Measurements from ENCODE around the gene SPATA7. TPM values are rescaled to one million over a fixed set of nuclear protein-coding genes. Genes with fewer than 3 reads are reported as not detected.
A peak's percentile ranks its signal among the peaks of the same experiment; 100 is the strongest.

SPATA7 gene
- polyA plus RNA-seq, 1 donor from 2014 or later = 1.8 TPM

GRCh38 chr14:88437658-88438057 lies 52.2 kb downstream of the SPATA7 start:
- H3K27ac Mint-ChIP-seq = no peak overlapping the region
- H3K27me3 Mint-ChIP-seq = no peaks in the 10 kb centered on the region
- H3K4me1 Mint-ChIP-seq = no peaks in the 10 kb centered on the region
- H3K36me3 Mint-ChIP-seq = peaks cover 11% of the 10 kb centered on the region
- H3K4me3 Mint-ChIP-seq = no peak overlapping the region
- H3K9me3 Mint-ChIP-seq = peaks cover 0 to 4% (median 2%) of the 10 kb centered on the region in 3 donors

DNA sequence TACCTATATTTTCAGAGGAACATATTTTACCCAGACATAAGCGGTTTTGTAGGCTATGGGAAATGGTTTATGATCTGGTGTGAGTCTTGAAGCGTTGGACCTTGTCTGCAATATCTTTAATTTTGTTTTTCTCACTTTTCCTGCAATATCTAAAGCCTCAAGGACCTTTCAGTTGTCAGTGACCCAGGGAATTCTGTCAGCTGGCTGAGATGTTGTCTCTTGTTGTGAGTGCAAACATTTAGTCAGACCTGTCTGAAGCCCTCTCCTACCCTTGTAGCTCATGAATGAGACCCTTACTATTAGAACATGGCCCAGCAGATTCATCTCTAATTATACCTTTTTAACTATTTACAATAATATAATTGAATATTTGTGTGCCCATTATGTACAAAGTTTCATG lies 53.6 kb downstream of the SPATA7 start:
- peaks cover 11% of the 10 kb centered on the region for H3K36me3 Mint-ChIP-seq
- no peak overlapping the region for H3K27ac Mint-ChIP-seq
- no peaks in the 10 kb centered on the region for H3K4me1 Mint-ChIP-seq
- no peaks in the 10 kb centered on the region for H3K27me3 Mint-ChIP-seq
- H3K9me3 Mint-ChIP-seq = peaks cover 1 to 4% (median 2%) of the 10 kb centered on the region in 3 donors
- H3K4me3 Mint-ChIP-seq = no peak overlapping the region

GRCh38 chr14:88452231-88452630 lies 66.8 kb downstream of the SPATA7 start:
- Mint-ChIP-seq H3K27ac (no peak overlapping the region), H3K4me3 (no peak overlapping the region), H3K27me3 (no peaks in the 10 kb centered on the region), H3K36me3 (peaks cover 14% of the 10 kb centered on the region), H3K4me1 (peaks cover 0 to 1% (median 0%) of the 10 kb centered on the region in 3 donors), H3K9me3 (peaks cover 2 to 10% (median 7%) of the 10 kb centered on the region in 3 donors)

DNA sequence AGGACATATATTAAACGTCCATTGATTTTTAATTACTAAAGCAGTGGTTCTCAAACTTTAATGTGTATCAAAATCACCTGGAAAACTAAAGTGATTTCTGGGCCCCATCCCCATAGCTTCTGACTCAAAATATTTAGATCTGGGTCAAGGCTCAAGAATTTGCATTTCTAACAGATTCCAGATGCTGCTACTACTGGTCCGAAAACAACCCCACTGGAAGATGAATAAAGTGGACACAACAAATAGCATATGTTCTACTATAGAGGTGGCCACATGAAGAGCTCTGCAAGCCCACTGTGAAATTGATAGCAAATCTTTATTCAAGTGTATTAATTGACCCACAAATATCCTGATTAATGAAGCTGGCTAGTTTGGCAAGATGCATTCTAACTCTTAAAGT lies 69.4 kb downstream of the SPATA7 start:
- Mint-ChIP-seq H3K9me3 (peaks cover 4 to 7% (median 7%) of the 10 kb centered on the region in 3 donors), H3K4me1 (peaks cover 0 to 2% (median 0%) of the 10 kb centered on the region in 3 donors), H3K27me3 (no peaks in the 10 kb centered on the region), H3K4me3 (no peak overlapping the region), H3K27ac (no peak overlapping the region), H3K36me3 (peaks cover 13% of the 10 kb centered on the region)

DNA sequence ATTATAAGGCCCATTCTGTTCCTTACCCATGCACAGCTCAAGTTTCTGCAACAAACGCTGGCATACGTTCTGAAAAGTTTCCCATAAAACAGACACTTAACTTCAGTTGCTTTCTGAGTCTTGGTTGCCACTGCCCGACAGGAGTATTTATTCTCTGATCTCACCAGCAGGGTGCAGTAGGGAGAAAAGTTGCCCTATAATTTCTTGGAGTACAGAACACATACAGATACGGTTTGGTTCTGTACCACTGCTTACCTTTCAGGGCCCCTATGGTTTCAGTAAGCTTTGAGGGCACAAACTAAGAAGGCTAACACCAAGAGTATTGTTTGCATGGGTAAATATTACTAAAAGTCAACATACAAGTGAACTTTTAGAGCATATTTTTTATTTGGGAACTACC lies 77.9 kb downstream of the SPATA7 start:
- H3K27me3 Mint-ChIP-seq = peaks cover 2% of the 10 kb centered on the region
- no peaks in the 10 kb centered on the region for H3K4me1 Mint-ChIP-seq
- H3K4me3 Mint-ChIP-seq = no peak overlapping the region

DNA sequence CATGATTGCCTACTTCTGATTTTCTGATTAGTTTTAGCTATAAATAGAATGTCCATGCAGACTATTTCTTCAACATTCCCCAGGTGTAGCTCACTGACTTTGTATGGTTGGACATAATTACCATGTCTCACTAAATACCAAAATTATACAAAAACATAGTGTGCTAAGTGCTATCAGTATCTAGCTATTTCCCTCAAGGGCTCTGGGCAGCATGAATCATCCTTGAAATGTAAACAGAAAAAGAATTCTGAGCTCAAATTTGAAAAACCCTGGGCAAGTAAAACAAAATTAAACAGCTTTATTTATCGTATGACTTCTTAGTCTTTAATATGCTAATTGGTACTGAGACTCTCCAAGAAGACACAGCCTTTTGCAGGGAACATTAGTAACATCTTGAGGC lies 82.9 kb downstream of the SPATA7 start:
- H3K36me3 Mint-ChIP-seq = peaks cover 2% of the 10 kb centered on the region
- H3K27me3 Mint-ChIP-seq = peaks cover 2% of the 10 kb centered on the region
- no peak overlapping the region for H3K4me3 Mint-ChIP-seq
- H3K9me3 Mint-ChIP-seq = peaks cover 0 to 2% (median 0%) of the 10 kb centered on the region in 3 donors
- no peaks in the 10 kb centered on the region for H3K4me1 Mint-ChIP-seq
- H3K27ac Mint-ChIP-seq = no peak overlapping the region

More for the DNA sequence above, 77.9 kb downstream of the SPATA7 start:
- no peak overlapping the region for H3K27ac Mint-ChIP-seq
- peaks cover 3% of the 10 kb centered on the region for H3K36me3 Mint-ChIP-seq
- H3K9me3 Mint-ChIP-seq = peaks cover 2 to 3% (median 2%) of the 10 kb centered on the region in 3 donors

- Mint-ChIP-seq H3K4me1 (peaks cover 0 to 2% (median 0%) of the 10 kb centered on the region in 3 donors), H3K36me3 (peaks cover 2% of the 10 kb centered on the region), H3K27ac (no peak overlapping the region), H3K4me3 (no peak overlapping the region), H3K9me3 (no peaks in the 10 kb centered on the region), H3K27me3 (no peaks in the 10 kb centered on the region)
Measured at GRCh38 chr14:88470542-88471440, 85.3 kb downstream of the SPATA7 start.

DNA sequence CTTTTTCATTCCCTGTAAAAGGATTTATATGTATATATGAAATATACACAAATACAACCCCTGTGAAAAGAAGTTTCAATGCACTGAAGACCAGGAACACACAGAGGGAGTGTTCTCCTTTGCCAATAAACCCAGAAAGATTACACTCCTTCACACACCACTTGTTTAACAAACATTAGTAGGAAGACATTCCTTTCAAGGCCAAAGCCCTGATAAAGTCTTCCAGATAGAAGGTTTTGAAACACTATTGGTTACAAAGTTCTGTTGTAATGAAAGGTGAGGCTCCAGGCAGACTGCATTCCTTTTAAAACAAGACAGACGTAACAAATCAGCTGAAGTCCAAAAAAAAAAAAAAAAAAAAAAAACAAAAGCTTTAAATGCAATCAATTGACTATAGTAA lies 88.3 kb downstream of the SPATA7 start:
- H3K9me3 Mint-ChIP-seq = peaks cover 0 to 3% (median 0%) of the 10 kb centered on the region in 3 donors
- H3K36me3 Mint-ChIP-seq = no peaks in the 10 kb centered on the region
- no peaks in the 10 kb centered on the region for H3K27me3 Mint-ChIP-seq
- peaks cover 0 to 2% (median 0%) of the 10 kb centered on the region in 3 donors for H3K4me1 Mint-ChIP-seq
- H3K4me3 Mint-ChIP-seq = no peak overlapping the region
- H3K27ac Mint-ChIP-seq = peak overlapping the region in 1 of 3 donors; percentile 61

GRCh38 chr14:88476214-88476774 lies 90.8 kb downstream of the SPATA7 start:
- H3K9me3 Mint-ChIP-seq = peaks cover 0 to 3% (median 0%) of the 10 kb centered on the region in 3 donors
- H3K4me3 Mint-ChIP-seq = no peak overlapping the region
- no peak overlapping the region for H3K27ac Mint-ChIP-seq
- peaks cover 0 to 2% (median 0%) of the 10 kb centered on the region in 3 donors for H3K4me1 Mint-ChIP-seq
- H3K27me3 Mint-ChIP-seq = no peaks in the 10 kb centered on the region
- no peaks in the 10 kb centered on the region for H3K36me3 Mint-ChIP-seq

- Mint-ChIP-seq H3K27ac (no peak overlapping the region), H3K36me3 (no peaks in the 10 kb centered on the region), H3K27me3 (no peaks in the 10 kb centered on the region)
Measured at GRCh38 chr14:88476825-88477224, 91.4 kb downstream of the SPATA7 start.

GRCh38 chr14:88477513-88478250 lies 92.2 kb downstream of the SPATA7 start:
- Mint-ChIP-seq H3K36me3 (no peaks in the 10 kb centered on the region), H3K4me3 (no peak overlapping the region), H3K9me3 (peaks cover 0 to 3% (median 0%) of the 10 kb centered on the region in 3 donors)

More at GRCh38 chr14:88476825-88477224, 91.4 kb downstream of the SPATA7 start:
- no peak overlapping the region for H3K4me3 Mint-ChIP-seq
- H3K4me1 Mint-ChIP-seq = peaks cover 0 to 2% (median 0%) of the 10 kb centered on the region in 3 donors
- H3K9me3 Mint-ChIP-seq = peaks cover 0 to 3% (median 0%) of the 10 kb centered on the region in 3 donors

GRCh38 chr14:88478931-88479330 lies 93.5 kb downstream of the SPATA7 start:
- no peak overlapping the region for H3K4me3 Mint-ChIP-seq
- peaks cover 3% of the 10 kb centered on the region for H3K36me3 Mint-ChIP-seq
- H3K27ac Mint-ChIP-seq = no peak overlapping the region
- no peaks in the 10 kb centered on the region for H3K4me1 Mint-ChIP-seq
- H3K27me3 Mint-ChIP-seq = peaks cover 9% of the 10 kb centered on the region
- peaks cover 0 to 3% (median 3%) of the 10 kb centered on the region in 3 donors for H3K9me3 Mint-ChIP-seq

More at GRCh38 chr14:88477513-88478250, 92.2 kb downstream of the SPATA7 start:
- peaks cover 3% of the 10 kb centered on the region for H3K27me3 Mint-ChIP-seq
- H3K4me1 Mint-ChIP-seq = peaks cover 0 to 2% (median 0%) of the 10 kb centered on the region in 3 donors
- H3K27ac Mint-ChIP-seq = peak overlapping the region in 1 of 3 donors; percentile 35

DNA sequence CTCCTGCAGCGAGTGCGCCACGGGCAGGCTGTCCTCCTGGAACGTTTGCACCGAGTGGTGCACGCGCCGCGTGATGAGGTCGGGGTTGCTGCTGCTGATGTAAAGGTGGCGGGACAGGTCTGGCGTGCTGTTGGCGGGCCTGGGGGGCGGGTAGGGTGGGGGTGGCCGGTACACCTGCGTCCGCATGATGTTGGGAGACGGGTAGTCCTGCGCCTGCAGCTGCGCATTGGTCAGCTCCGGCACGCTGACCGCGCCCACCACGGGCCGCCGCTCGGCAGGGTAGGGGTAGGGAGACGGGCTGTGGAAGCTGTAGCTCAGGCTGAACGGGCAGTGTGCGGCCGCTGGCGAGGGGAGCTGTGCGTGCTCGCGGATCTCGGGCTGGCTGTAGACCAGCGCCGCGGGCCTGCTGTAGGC lies 94.1 kb downstream of the SPATA7 start:
- peaks cover 0 to 3% (median 3%) of the 10 kb centered on the region in 3 donors for H3K9me3 Mint-ChIP-seq
- no peak overlapping the region for H3K4me3 Mint-ChIP-seq
- peaks cover 3% of the 10 kb centered on the region for H3K36me3 Mint-ChIP-seq
- peaks cover 9% of the 10 kb centered on the region for H3K27me3 Mint-ChIP-seq
- no peak overlapping the region for H3K27ac Mint-ChIP-seq
- H3K4me1 Mint-ChIP-seq = no peaks in the 10 kb centered on the region

- Mint-ChIP-seq H3K27me3 (peaks cover 12% of the 10 kb centered on the region), H3K4me3 (no peak overlapping the region), H3K9me3 (peaks cover 0 to 3% (median 3%) of the 10 kb centered on the region in 3 donors), H3K36me3 (peaks cover 3% of the 10 kb centered on the region), H3K27ac (no peak overlapping the region), H3K4me1 (no peaks in the 10 kb centered on the region)
Measured at GRCh38 chr14:88481059-88481458, 95.6 kb downstream of the SPATA7 start.

DNA sequence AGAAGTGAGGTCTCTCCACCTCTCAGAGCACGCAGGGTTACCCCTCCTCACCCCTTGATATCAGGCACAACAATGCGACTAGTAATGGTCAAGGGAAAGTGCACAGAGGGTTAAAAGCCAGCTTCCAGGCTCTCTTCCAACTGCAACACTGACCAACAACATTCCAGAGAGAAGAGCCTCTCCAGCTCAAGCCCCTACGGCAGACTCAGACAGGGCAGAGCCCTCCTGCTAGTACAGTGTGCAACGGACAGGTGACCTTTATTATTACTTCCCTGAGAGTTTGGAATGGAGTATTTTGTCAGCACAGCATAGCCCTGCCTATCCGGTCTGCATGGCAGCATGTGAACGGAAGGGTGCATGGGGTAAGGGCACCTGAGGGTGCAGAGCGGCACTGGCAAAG lies 96.3 kb downstream of the SPATA7 start:
- Mint-ChIP-seq H3K36me3 (peaks cover 3% of the 10 kb centered on the region), H3K9me3 (peaks cover 0 to 3% (median 3%) of the 10 kb centered on the region in 3 donors), H3K27ac (no peak overlapping the region), H3K4me1 (no peaks in the 10 kb centered on the region), H3K27me3 (peaks cover 12% of the 10 kb centered on the region), H3K4me3 (no peak overlapping the region)
